H9 (cell line): ENCODE measurements around the gene PHYH. TPM values are rescaled to one million over a fixed set of nuclear protein-coding genes. Genes with fewer than 3 reads are reported as not detected.

Source experiments
- DNase-seq: peaks from one replicate; pipeline ENCODE4 v3.0.0-alpha.2; 2017
- H2AFZ ChIP-seq: one replicate; pipeline ENCODE4 v1.6.1; 2013; ENCODE audit warnings: mild to moderate bottlenecking, low read length, control low read depth, moderate library complexity
- H2AK5ac ChIP-seq: 2 replicates; pipeline ENCODE4 v1.6.1; 2013; ENCODE audit warnings: low read length, control low read depth, mixed read lengths; ENCODE audit not compliant: insufficient read length
- H2BK120ac ChIP-seq: one replicate; pipeline ENCODE4 v1.6.1; 2013; ENCODE audit warnings: low read depth, mild to moderate bottlenecking, low read length, control low read depth, inconsistent platforms; ENCODE audit not compliant: poor library complexity, severe bottlenecking
- H2BK12ac ChIP-seq: 2 replicates; pipeline ENCODE4 v1.6.1; 2013; ENCODE audit warnings: low read length, control low read depth, mixed read lengths, low read depth; ENCODE audit not compliant: insufficient read length
- H2BK15ac ChIP-seq: 2 replicates; pipeline ENCODE4 v1.6.1; 2013; ENCODE audit warnings: low read depth, low read length, control low read depth
- H2BK20ac ChIP-seq: one replicate; pipeline ENCODE4 v1.6.1; 2013; ENCODE audit warnings: low read depth, mild to moderate bottlenecking, low read length, control low read depth, inconsistent platforms; ENCODE audit not compliant: poor library complexity, severe bottlenecking
- H2BK5ac ChIP-seq: 2 replicates; pipeline ENCODE4 v1.6.1; 2013; ENCODE audit warnings: low read length, control low read depth, mixed read lengths; ENCODE audit not compliant: insufficient read length
- H3K14ac ChIP-seq: 2 replicates; pipeline ENCODE4 v1.6.1; 2013; ENCODE audit warnings: low read length, control low read depth; ENCODE audit not compliant: insufficient read depth
- H3K18ac ChIP-seq: 2 replicates; pipeline ENCODE4 v1.6.1; 2013; ENCODE audit warnings: low read depth, mild to moderate bottlenecking, mixed read lengths, low read length, control low read depth; ENCODE audit not compliant: insufficient read length
- H3K23ac ChIP-seq: 2 replicates; pipeline ENCODE4 v1.6.1; 2013; ENCODE audit warnings: low read length, control low read depth, mixed read lengths, low read depth; ENCODE audit not compliant: insufficient read length
- H3K23me2 ChIP-seq: 2 replicates; pipeline ENCODE4 v1.6.1; 2013; ENCODE audit warnings: low read depth, mild to moderate bottlenecking, mixed read lengths, low read length, control low read depth; ENCODE audit not compliant: insufficient read length, poor library complexity, severe bottlenecking
- H3K27ac ChIP-seq: 2 replicates; pipeline ENCODE4 v1.5.1; 2013; ENCODE audit warnings: low read length, control low read depth, mixed read lengths, low read depth; ENCODE audit not compliant: insufficient read length
- H3K27me3 ChIP-seq: 2 replicates; pipeline ENCODE4 v1.6.1; 2013; ENCODE audit warnings: low read length, control low read depth, inconsistent platforms; ENCODE audit not compliant: insufficient read depth
- H3K4ac ChIP-seq: 2 replicates; pipeline ENCODE4 v1.6.1; 2013; ENCODE audit warnings: low read depth, mild to moderate bottlenecking, control low read depth, inconsistent platforms, low read length, moderate library complexity
- H3K4me1 ChIP-seq: 2 replicates; pipeline ENCODE4 v1.6.1; 2013; ENCODE audit warnings: low read length, control low read depth, inconsistent platforms; ENCODE audit not compliant: insufficient read depth
- H3K4me2 ChIP-seq: 2 replicates; pipeline ENCODE4 v1.6.1; 2013; ENCODE audit warnings: low read length, control low read depth, mixed read lengths; ENCODE audit not compliant: insufficient read length, insufficient read depth
- H3K56ac ChIP-seq: 2 replicates; pipeline ENCODE4 v1.6.1; 2013; ENCODE audit warnings: low read depth, mild to moderate bottlenecking, mixed read lengths, low read length, control low read depth; ENCODE audit not compliant: insufficient read length
- H3K79me1 ChIP-seq: 2 replicates; pipeline ENCODE4 v1.6.1; 2013; ENCODE audit warnings: low read depth, mild to moderate bottlenecking, moderate library complexity, low read length, control low read depth, inconsistent platforms; ENCODE audit not compliant: insufficient read depth, poor library complexity, severe bottlenecking
- H3K79me2 ChIP-seq: 2 replicates; pipeline ENCODE4 v1.6.1; 2013; ENCODE audit warnings: low read length, control low read depth, inconsistent platforms; ENCODE audit not compliant: insufficient read depth
- H3K9ac ChIP-seq: 2 replicates; pipeline ENCODE4 v1.6.1; 2013; ENCODE audit warnings: low read length, control low read depth, mixed read lengths; ENCODE audit not compliant: insufficient read length; ENCODE audit errors: extremely low read depth
- H3K9me3 ChIP-seq: one replicate; pipeline ENCODE4 v1.6.1; 2013; ENCODE audit warnings: low read depth, low read length, inconsistent platforms; ENCODE audit not compliant: control insufficient read depth
- H3T11ph ChIP-seq: one replicate; pipeline ENCODE4 v1.6.1; 2013; ENCODE audit warnings: mild to moderate bottlenecking, low read length, control low read depth, inconsistent platforms
- H4K20me1 ChIP-seq: one replicate; pipeline ENCODE4 v1.6.1; 2013; ENCODE audit not compliant: control insufficient read depth, insufficient read length, insufficient read depth
- H4K5ac ChIP-seq: 2 replicates; pipeline ENCODE4 v1.6.1; 2013; ENCODE audit warnings: low read depth, mild to moderate bottlenecking, mixed read lengths, low read length, control low read depth; ENCODE audit not compliant: insufficient read length
- H4K8ac ChIP-seq: replicated peaks from 2 replicates; pipeline ENCODE4 v1.6.1; 2013; ENCODE audit warnings: low read length, control low read depth, mixed read lengths, low read depth; ENCODE audit not compliant: insufficient read length
- H4K91ac ChIP-seq: 2 replicates; pipeline ENCODE4 v1.6.1; 2013; ENCODE audit warnings: low read depth, mild to moderate bottlenecking, moderate library complexity, mixed read lengths, low read length, control low read depth; ENCODE audit not compliant: insufficient read length
- H3K27ac Mint-ChIP-seq, 3 experiments: 2 replicates in 2 of 3; 3 replicates in 1 of 3; pipeline ENCODE4 v1.8.0; 2020 to 2021; ENCODE audit warnings: mixed read lengths in 3 of 3, mild to moderate bottlenecking in 1 of 3, moderate library complexity in 1 of 3
- H3K27me3 Mint-ChIP-seq: 2 replicates; pipeline ENCODE4 v1.8.0; 2021; ENCODE audit warnings: low read depth, mild to moderate bottlenecking, moderate library complexity, mixed read lengths
- H3K36me3 Mint-ChIP-seq, 3 experiments: 2 replicates in 2 of 3; 3 replicates in 1 of 3; pipeline ENCODE4 v1.8.0; 2020 to 2021; ENCODE audit warnings: low read depth in 3 of 3, mixed read lengths in 3 of 3; ENCODE audit not compliant: insufficient read depth in 1 of 3
- H3K4me1 Mint-ChIP-seq, 2 experiments: 2 replicates each; pipeline ENCODE4 v1.8.0; 2020; ENCODE audit warnings: mixed read lengths in 2 of 2
- H3K4me3 Mint-ChIP-seq, 2 experiments: 2 replicates in 1 of 2; 3 replicates in 1 of 2; pipeline ENCODE4 v1.8.0; 2020 to 2021; ENCODE audit warnings: mild to moderate bottlenecking in 2 of 2, mixed read lengths in 2 of 2, moderate library complexity in 1 of 2
- H3K9me3 Mint-ChIP-seq, 2 experiments: 2 replicates in 1 of 2; 3 replicates in 1 of 2; pipeline ENCODE4 v1.8.0; 2020; ENCODE audit warnings: mild to moderate bottlenecking in 2 of 2, mixed read lengths in 2 of 2, moderate library complexity in 1 of 2
- CTCF ChIP-seq: fragments of 200-600 bp; sonication (generic); conservative IDR thresholded peaks from 3 replicates; pipeline ENCODE4 v1.8.0; 2021; ENCODE audit warnings: antibody characterized with exemption, mild to moderate bottlenecking
- WGBS: extraction: QIAGEN DNeasy Blood & Tissue Kit; methylation state at CpG from one replicate; pipeline ENCODE4 v1.1.7; 2013; ENCODE audit warnings: missing lambda C conversion rate, low lambda C conversion rate, mixed read lengths; ENCODE audit not compliant: insufficient read length; ENCODE audit errors: extremely low coverage; 5-methylcytosine and 5-hydroxymethylcytosine counted together
- total RNA-seq: library from RNA; stranded (reverse); gene quantifications from 2 replicates; pipeline ENCODE4 v1.2.1, GENCODE V29; 2021

Gene PHYH
- total RNA-seq, 1 experiment from 2014 or later, result 21.5 TPM

- H3K27ac ChIP-seq, result no peak overlapping the region
- peaks cover 69 to 91% (median 76%) of the 10 kb centered on the region in 3 experiments; a peak in 6 of 7 replicates for H3K36me3 Mint-ChIP-seq
- H3K9me3 Mint-ChIP-seq, result no peaks in the 10 kb centered on the region
- no peak overlapping the region for H3K14ac ChIP-seq
- no peak overlapping the region for H3K4ac ChIP-seq
- no peak overlapping the region for H3K18ac ChIP-seq
- no peaks in the 10 kb centered on the region for H3K27me3 ChIP-seq
- no peak overlapping the region for H2BK15ac ChIP-seq
- no peak overlapping the region for H4K8ac ChIP-seq
- no peaks in the 10 kb centered on the region for H4K20me1 ChIP-seq
- H3K9ac ChIP-seq, result no peak overlapping the region
- no peak overlapping the region for H2AFZ ChIP-seq
- TF ChIP-seq CTCF, result no peak
- peaks cover 9% of the 10 kb centered on the region for H3K79me1 ChIP-seq
- peaks cover 60% of the 10 kb centered on the region for H3K79me2 ChIP-seq
- WGBS, result no CpG with 5 or more reads among the region's 6 CpGs
- H2AK5ac ChIP-seq, result no peak overlapping the region
- no peak overlapping the region for H2BK20ac ChIP-seq
- no peaks in the 10 kb centered on the region for H3K9me3 ChIP-seq
- no peak overlapping the region for H2BK120ac ChIP-seq
- H2BK5ac ChIP-seq, result no peak overlapping the region
- H3K4me1 ChIP-seq, result peaks cover 10% of the 10 kb centered on the region
- no peak overlapping the region for H2BK12ac ChIP-seq
- no peak overlapping the region for H3K4me2 ChIP-seq
- no peak overlapping the region for H3T11ph ChIP-seq
- H3K4me1 Mint-ChIP-seq, result peaks cover 27 to 36% of the 10 kb centered on the region in 2 experiments
- H4K91ac ChIP-seq, result no peak overlapping the region
- H3K56ac ChIP-seq, result no peak overlapping the region
- H3K4me3 Mint-ChIP-seq, result no peak overlapping the region
- DNase-seq, result no peak
- H3K23me2 ChIP-seq, result no peaks in the 10 kb centered on the region
- peak overlapping the region; percentile 35 to 93 (median 41); a peak in 5 of 7 replicates for H3K27ac Mint-ChIP-seq
- no peak overlapping the region for H3K23ac ChIP-seq
- H3K27me3 Mint-ChIP-seq, result no peaks in the 10 kb centered on the region
- H4K5ac ChIP-seq, result no peak overlapping the region
These were observed 37.9 kb upstream of the PHYH start for GRCh38 chr10:13337827-13338196.
